ENCODE data around the gene FGD4.

The FGD4 gene

DNA sequence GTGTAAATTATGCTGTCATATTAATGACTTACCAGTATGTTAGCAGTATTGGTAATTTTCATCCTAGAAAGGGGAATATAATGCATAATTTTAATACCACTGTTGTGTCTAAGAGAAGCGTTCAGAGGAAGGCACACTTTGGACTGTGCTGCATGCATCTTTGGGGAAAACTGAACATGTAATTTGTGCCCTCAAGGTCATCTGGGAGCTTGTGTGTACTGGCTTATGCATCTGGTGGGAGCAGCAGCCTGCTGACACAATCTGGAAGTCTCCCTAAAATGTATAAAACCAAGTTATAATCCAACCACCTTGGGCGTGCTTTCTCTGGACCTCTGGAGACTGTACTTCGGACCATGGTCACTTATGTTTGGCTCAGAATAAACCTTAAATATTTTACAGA lies 14.1 kb downstream of the FGD4 start:
- no peak for DNase-seq

GRCh38 chr12:32418221-32418620 lies 18.9 kb downstream of the FGD4 start:
- DNase-seq = no peak

GRCh38 chr12:32418903-32419519 lies 19.7 kb downstream of the FGD4 start:
- DNase-seq = no peak

- DNase-seq = no peak
Observed at GRCh38 chr12:32419520-32419960, 20.2 kb downstream of the FGD4 start.

GRCh38 chr12:32420356-32420755 lies 21.0 kb downstream of the FGD4 start:
- DNase-seq = no peak

DNA sequence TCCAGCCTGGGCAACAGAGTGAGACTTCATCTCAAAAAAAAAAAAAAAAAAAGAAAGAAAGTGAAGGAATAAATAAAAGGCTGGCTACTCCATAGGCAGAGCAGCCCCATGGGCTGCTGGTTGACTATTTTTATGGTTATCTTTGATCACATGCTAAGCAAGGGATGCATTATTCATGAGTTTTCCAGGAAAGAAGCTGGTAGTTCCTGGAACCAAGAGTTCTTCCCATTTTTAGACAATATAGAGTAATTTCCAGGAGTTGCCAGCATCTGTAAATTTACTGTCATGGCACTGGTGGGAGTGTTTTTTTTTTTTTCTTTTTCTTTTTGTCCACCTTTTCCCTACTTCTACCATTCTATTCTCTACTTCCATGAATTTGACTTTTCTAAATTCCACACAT lies 24.2 kb downstream of the FGD4 start:
- no peak for DNase-seq

DNA sequence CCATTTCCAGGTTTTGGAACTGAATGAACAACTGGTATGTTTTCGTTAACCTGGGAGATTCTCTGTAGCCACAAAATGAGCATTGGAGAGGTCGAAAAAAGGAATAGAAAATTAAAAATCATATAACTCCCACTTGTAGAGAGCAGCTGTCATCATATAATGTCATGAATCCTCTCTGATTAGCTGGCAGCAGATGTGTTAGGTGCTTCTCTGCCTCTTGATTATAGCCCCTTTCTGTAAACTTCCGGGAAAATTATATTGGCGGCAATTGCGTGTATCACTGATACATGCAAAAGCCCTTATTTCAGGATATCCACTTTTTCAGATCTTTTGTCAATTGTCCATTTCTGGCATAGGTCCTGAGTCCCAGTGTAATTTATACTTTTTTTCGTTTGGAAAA lies 31.7 kb downstream of the FGD4 start:
- no peak for DNase-seq

DNA sequence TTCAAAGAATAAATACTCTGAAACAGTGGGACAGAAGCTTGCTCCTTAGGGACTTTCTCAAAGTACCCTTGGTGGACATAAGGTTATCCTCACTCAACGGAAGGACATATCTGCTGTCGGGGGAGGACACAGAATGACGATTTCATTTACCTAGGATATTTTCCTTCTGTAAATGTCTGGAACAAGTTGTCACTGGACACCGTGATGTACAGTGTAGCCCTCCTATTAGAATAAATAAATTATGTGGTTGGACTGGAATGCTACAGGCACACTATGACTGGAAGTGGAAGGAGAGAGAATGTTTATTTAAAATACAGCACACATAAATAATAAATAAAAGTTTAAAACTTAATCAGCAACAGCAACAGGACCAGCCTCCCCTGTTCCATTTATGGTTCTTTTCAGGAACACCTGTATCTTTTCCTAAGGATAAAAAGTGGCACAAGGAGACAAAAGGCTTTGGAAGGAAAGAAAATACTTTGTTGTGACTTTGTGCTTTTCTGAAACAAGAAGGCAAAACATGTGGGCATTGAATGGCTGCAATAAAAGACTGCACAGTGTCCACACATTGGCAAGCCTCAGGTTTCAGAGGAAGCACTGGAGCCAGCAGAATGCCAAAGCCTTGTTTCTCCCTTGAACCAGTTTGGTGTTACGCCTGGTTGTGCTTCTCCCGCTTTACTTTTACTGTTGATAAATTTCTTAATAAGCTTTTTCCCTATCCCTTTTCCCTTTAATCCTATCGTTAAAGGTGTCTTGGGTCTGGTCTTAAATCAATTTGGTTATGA lies 36.8 kb downstream of the FGD4 start:
- DNase-seq = no peak

DNA sequence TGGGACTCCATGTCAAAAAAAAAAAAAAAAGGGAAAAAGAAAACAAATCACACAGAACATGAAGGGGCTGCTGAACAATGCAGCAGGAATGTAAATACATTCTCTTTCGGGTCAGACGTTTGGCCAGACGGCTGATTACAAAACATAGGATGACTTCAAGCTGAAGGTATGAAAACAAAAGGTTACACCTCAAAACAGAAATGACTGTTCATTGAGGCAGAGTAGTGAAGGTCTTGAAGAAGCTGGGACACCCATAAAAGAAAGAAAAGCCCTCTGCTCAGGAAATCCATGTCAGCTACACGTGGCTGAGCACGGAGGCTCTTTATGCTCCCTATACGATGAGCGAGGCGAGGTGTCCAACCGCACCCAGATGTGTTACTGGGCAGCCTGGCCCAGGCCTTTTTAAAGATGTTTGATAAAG lies 37.7 kb downstream of the FGD4 start:
- DNase-seq = no peak

DNA sequence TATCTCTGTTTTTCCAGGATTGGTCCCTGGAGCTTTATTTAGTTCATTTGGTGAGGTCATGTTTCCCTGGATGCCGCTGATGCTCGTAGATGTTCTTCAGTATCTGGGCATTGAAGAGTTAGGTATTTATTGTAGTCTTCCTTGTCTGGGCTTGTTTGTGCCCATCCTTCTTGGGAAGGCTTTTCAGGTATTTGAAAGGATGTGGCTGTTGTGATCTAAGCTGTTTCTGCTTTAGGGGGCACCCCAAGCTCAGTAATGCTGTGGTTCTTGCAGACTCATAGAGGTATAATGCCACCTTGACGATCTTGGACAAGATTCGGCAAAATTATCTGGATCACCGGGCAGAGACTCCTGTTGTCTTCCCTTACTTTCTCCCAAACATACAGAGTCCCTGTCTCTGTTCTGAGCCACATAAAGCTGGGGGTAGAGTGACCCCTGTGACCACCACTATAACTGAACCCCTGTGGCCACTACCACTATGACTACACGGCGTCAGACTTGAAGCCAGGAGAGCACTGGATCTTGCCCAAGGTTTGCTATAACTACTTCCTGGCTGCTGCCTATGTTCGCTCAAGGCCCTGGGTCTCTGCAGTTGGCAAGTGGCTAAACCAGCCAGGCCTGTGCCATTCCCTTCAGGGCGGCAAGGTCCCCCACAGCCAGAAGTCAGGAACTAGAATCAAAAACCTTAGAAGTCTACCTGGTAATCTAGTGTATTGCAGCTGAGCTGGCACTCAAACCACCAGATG lies 40.9 kb downstream of the FGD4 start:
- DNase-seq = no peak

GRCh38 chr12:32443491-32443890 lies 44.1 kb downstream of the FGD4 start:
- no peak for DNase-seq

GRCh38 chr12:32444895-32445294 lies 45.5 kb downstream of the FGD4 start:
- no peak for DNase-seq

DNA sequence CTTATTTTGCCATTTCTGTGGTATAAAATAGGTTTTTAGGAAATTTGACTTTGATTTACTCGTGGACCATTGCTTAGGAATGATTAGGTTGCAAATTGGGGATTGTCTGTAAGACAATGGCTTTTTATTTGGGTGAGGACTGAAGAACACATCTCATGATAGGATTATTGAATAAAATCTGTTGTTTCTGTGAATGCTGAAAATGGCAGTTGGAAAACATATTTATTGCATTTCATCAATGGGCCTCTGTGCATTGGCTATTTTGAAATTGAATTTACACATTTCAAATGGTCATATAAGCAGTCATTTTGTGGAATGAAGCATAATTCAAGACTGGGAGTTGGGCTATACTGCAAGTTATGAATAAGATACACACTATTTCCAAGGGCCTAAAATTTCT lies 46.0 kb downstream of the FGD4 start:
- no peak for DNase-seq

DNA sequence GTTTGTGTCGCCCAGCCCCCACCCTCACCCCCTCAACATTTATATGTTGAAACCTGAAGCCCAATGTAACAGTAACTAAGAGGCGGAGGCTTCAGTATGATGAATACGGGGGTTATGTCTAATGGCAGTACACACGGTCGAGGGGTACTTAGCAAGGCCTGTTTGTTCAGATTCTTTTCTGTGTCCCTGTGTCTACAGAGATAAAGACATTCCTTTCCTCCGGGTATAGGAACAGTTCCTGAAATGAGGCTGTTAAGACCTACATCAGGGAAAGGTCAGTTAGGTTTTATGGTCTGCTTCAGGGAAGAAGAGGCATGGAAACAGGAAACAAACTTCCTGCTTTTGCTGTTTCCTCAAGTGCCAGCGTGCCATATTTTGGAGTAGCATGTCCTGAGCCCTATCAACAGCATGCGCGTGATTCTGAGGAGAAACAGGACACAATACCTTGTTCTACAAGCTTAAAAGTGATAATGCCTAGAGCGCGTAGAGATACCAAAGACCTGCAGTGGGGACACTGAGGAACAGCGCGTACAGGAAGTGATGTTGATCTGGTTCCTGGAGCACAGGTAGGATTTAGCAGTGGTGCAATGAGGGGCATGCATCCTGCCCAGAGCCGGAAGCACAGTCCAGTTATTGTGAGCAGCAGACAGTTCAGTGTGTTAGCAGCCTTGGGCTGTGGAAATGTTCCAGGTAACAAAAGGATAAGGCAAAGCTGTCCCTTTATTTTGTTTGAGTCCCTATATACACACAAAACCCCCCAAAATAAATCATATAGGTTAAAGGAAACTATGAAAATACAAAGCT lies 47.2 kb downstream of the FGD4 start:
- DNase-seq = no peak

DNA sequence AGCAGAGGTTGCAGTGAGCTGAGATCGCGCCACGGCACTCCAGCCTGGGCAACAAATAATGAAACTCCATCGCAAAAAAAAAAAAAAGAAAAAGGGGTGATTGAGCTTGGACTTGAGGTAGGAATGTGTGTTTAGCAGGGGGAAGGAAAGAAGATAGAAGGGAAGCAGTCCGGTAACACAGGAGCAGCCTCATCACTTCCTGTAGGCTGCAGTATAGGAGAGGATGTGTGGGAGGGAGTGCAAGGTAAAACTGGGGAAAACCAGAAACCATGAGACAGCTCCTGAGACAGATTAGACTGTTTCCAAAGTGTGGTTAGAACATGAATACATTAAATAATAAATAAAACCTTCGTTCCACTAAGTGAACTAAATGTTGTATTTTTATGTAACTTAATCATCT lies 49.2 kb downstream of the FGD4 start:
- DNase-seq = no peak

DNA sequence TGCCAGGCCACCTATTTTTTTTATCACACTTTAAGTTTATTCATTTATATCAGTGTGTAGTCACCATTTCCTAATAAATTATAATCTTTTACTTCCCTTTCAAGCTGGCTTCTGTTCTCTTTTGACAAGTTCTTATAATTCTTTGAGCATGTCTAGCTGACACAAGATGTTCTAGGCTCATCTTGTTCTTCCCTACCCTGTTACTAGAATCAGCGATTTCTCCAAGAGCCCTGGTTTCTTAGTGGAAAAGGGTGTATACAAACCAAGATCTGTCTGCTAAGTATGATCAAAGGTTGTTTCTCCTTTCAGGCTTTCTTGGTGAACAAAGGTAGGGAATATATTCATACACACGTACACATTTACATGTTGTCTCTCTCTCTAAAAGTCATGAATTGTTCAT lies 51.0 kb downstream of the FGD4 start:
- DNase-seq = no peak

DNA sequence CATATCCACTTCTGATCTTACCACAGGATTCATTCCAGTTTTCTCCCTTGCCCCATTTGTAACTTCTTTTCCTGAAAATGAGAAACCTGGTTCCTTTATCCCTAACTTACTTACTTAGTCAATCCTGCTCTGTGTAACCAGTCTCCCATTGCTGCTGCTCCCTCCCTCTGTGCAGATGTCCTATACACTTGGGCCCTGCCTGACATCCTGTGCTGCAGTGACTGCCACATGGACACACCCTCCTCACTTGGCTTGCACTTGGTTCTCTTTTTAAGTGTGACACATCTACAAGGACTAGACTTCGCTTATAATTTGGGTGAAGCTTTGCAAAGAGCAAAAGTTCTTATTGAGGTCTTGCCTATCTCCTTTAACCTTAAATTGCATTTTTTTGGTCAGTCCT lies 51.4 kb downstream of the FGD4 start:
- no peak for DNase-seq

GRCh38 chr12:32451816-32452215 lies 52.5 kb downstream of the FGD4 start:
- no peak for DNase-seq

- DNase-seq = no peak
Observed at GRCh38 chr12:32454075-32454474, 54.7 kb downstream of the FGD4 start.

DNA sequence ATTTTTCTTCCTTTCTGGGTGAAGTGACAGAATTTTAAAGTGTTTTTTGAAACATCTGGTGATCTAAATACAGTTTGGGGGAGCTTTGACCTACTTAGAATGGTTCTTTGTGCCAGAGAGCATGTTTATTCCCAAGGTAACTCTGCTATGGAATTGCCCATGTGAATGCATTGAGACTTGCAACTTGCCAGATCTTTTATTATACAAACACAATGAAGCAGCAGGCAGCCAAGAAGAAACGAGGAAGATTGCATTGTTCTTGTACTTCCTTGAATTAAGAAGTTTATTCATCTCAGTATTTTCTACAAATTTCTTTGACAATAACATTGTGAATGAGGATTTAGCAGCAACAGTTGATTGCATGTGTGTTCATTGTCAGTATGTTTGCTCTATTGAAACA lies 55.5 kb downstream of the FGD4 start:
- no peak for DNase-seq

DNA sequence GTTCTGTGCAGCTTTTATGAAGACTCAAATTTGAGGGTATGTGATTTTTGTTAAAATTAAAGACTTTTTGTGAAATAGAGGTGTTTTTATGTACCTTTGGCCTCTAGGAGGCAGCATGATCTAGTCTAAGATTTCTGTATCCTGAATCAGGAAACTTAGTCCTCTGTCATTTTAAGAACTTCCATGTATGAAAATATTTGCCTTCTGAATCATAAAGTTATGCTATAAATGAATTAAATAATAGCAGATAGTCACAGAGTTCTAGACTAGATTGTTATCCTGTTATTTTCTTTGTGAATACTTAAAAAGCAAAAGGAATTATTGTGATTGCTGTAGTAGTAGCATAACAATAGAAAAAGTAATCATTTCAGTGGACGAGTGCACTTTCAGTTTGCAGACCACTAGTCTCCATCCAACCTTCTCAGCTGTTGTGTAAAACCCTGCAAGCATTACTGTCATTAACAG lies 56.3 kb downstream of the FGD4 start:
- no peak for DNase-seq

- DNase-seq = no peak
Observed at GRCh38 chr12:32457251-32458025, 58.1 kb downstream of the FGD4 start.
